Spleen (tissue), 7 donors: Measurements from ENCODE around the gene STAT4.

Source experiments
- POLR2A ChIP-seq, 3 donors: fragments of 450-650 bp; IDR thresholded peaks; one replicate each; pipeline ENCODE4 v1.5.1; 2017; ENCODE audit warnings: antibody characterized with exemption in 3 of 3, mild to moderate bottlenecking in 1 of 3
- TF ChIP-seq, protein P1 (sequence below), 11 experiments: fragments of 200-600 bp in 7 of 11; fragments of 450-650 bp in 4 of 11; sonication (generic) in 4 of 11; IDR thresholded peaks in 8 of 11; conservative IDR thresholded peaks in 3 of 11; 1 replicate in 7 of 11; 2 replicates in 4 of 11; pipeline versions ENCODE4 v1.4.0 to v1.8.0; 2016 to 2021; ENCODE audit warnings: antibody characterized with exemption in 11 of 11, inconsistent platforms in 4 of 11, mild to moderate bottlenecking in 1 of 11
- donor health status: DM: no; HTN: no; CAD: no; lungs with moderate emphysema.
- donor health status: DM: no; HTN: no; CAD: no.
- donor health status: DM: no; HTN: no; CAD: no.

DNA sequence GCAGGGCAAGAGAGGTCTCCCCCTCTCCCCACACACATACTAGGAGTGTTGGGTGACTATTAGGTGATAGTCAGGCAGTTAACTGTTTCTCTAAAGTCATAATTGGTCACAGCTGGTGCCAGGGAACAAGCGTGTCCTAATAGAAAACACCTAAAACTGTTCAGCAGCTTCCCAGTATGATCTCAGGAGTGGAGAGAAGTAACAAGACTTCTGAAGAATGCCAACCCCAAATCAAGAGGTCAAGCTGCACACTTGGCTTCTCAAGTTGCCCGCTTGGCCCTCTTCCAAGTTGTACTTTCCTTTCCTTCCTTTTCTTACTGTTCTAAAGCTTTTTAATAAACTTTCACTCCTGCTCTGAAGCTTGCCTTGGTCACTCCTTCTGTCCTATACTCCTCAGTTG is 114.4 kb downstream of the STAT4 start:
- TF ChIP-seq, protein P1, sequence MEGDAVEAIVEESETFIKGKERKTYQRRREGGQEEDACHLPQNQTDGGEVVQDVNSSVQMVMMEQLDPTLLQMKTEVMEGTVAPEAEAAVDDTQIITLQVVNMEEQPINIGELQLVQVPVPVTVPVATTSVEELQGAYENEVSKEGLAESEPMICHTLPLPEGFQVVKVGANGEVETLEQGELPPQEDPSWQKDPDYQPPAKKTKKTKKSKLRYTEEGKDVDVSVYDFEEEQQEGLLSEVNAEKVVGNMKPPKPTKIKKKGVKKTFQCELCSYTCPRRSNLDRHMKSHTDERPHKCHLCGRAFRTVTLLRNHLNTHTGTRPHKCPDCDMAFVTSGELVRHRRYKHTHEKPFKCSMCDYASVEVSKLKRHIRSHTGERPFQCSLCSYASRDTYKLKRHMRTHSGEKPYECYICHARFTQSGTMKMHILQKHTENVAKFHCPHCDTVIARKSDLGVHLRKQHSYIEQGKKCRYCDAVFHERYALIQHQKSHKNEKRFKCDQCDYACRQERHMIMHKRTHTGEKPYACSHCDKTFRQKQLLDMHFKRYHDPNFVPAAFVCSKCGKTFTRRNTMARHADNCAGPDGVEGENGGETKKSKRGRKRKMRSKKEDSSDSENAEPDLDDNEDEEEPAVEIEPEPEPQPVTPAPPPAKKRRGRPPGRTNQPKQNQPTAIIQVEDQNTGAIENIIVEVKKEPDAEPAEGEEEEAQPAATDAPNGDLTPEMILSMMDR (IDR thresholded peaks at IDR 0.05 in 8 of 11, conservative IDR thresholded peaks at IDR 0.05 in 3 of 11), result no peak
- TF ChIP-seq POLR2A (IDR thresholded peaks at IDR 0.05), result no peak
